ENCODE measurements around the gene ITGA7.

GRCh38 chr12:55721601-55722213, 14.0 kb upstream of the ITGA7 start:
- TF ChIP-seq CTCF (IDR thresholded peaks at IDR 0.05), result no peak
- TF ChIP-seq EP300 (IDR thresholded peaks at IDR 0.05), result no peak
